OCI-LY7 (cell line): ENCODE results near the gene TFCP2.

Experiments used
- EZH2phosphoT487 ChIP-seq: fragments of 200-600 bp; sonication (generic); IDR thresholded peaks from 2 replicates; pipeline ENCODE4 v1.6.1; 2018; ENCODE audit warnings: low read depth, borderline replicate concordance, mild to moderate bottlenecking, mixed run types, antibody characterized with exemption, low read length, moderate library complexity, mixed read lengths
- TF ChIP-seq, protein P1 (sequence below): fragments of 200-600 bp; sonication (generic); conservative IDR thresholded peaks from 2 replicates; pipeline ENCODE4 v1.5.1; 2014; ENCODE audit warnings: mild to moderate bottlenecking, antibody characterized with exemption, low read length, moderate library complexity, mixed read lengths

DNA sequence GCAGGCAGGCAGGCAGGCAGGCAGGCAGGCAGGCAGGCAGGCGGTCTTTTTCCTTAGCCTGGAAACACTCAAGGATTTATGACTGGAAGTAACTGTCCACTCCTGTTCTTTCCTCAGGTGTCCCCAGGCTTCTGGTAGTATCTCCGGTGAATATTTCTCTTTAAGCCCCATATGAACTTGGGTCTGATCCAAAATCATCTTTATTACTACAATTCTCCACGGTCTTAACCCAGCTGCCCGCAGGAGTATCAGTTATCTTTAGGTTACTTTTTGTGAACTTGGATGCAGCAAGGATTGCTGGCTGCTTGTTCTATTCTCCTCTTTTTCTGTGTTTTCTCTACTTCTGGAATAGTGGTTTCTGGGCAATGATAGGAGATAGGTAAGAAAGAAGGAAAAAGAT is 92.8 kb downstream of the TFCP2 start:
- TF ChIP-seq, protein P1, sequence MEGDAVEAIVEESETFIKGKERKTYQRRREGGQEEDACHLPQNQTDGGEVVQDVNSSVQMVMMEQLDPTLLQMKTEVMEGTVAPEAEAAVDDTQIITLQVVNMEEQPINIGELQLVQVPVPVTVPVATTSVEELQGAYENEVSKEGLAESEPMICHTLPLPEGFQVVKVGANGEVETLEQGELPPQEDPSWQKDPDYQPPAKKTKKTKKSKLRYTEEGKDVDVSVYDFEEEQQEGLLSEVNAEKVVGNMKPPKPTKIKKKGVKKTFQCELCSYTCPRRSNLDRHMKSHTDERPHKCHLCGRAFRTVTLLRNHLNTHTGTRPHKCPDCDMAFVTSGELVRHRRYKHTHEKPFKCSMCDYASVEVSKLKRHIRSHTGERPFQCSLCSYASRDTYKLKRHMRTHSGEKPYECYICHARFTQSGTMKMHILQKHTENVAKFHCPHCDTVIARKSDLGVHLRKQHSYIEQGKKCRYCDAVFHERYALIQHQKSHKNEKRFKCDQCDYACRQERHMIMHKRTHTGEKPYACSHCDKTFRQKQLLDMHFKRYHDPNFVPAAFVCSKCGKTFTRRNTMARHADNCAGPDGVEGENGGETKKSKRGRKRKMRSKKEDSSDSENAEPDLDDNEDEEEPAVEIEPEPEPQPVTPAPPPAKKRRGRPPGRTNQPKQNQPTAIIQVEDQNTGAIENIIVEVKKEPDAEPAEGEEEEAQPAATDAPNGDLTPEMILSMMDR = no peak
- TF ChIP-seq EZH2phosphoT487 = no peak
